Activated CD8-positive, alpha-beta memory T cell treated with anti-CD3 and anti-CD28 coated beads, Interleukin-2, amount 50 U/mL, for 24 hours (primary cell): ENCODE measurements around the gene SGSM2.

Experiments used
- DNase-seq: peaks from one replicate; pipeline ENCODE4 v3.0.0-alpha.2; 2020; ENCODE audit errors: extremely low read depth

The SGSM2 gene

GRCh38 chr17:2368359-2368758 lies 31.1 kb downstream of the SGSM2 start:
- no peak for DNase-seq

GRCh38 chr17:2369039-2369438 lies 31.7 kb downstream of the SGSM2 start:
- no peak for DNase-seq

- no peak for DNase-seq
These were observed 32.4 kb downstream of the SGSM2 start for GRCh38 chr17:2369551-2370210.

GRCh38 chr17:2370211-2370589 lies 32.9 kb downstream of the SGSM2 start:
- no peak for DNase-seq

- DNase-seq, result no peak
These were observed 34.2 kb downstream of the SGSM2 start for GRCh38 chr17:2371183-2372130.

- DNase-seq, result no peak
These were observed 34.9 kb downstream of the SGSM2 start for GRCh38 chr17:2372180-2372579.

GRCh38 chr17:2372681-2373080 lies 35.4 kb downstream of the SGSM2 start:
- DNase-seq, result no peak

- DNase-seq, result no peak
These were observed 35.9 kb downstream of the SGSM2 start for GRCh38 chr17:2373179-2373578.

GRCh38 chr17:2374549-2375285 lies 37.4 kb downstream of the SGSM2 start:
- no peak for DNase-seq

- no peak for DNase-seq
These were observed 38.1 kb downstream of the SGSM2 start for GRCh38 chr17:2375406-2375805.

GRCh38 chr17:2376107-2376506 lies 38.8 kb downstream of the SGSM2 start:
- DNase-seq, result no peak

GRCh38 chr17:2377659-2378058 lies 40.4 kb downstream of the SGSM2 start:
- DNase-seq, result no peak

GRCh38 chr17:2378905-2379304 lies 41.6 kb downstream of the SGSM2 start:
- no peak for DNase-seq

- DNase-seq, result no peak
These were observed 42.4 kb downstream of the SGSM2 start for GRCh38 chr17:2379489-2380225.

GRCh38 chr17:2380226-2380922 lies 43.1 kb downstream of the SGSM2 start:
- no peak for DNase-seq

GRCh38 chr17:2380950-2381649 lies 43.8 kb downstream of the SGSM2 start:
- DNase-seq, result no peak

- DNase-seq, result no peak
These were observed 46.4 kb downstream of the SGSM2 start for GRCh38 chr17:2383628-2384167.

GRCh38 chr17:2384439-2385127 lies 47.3 kb downstream of the SGSM2 start:
- DNase-seq, result no peak
